NCI-H1436 treated with DMSO at 0.1 percent for 48 hours (cell line): Measurements from ENCODE around the gene GABARAPL2.

Source experiments
- DNase-seq: peaks from one replicate; lab custom pipeline; 2025; lab: John Stamatoyannopoulos, UW

Gene GABARAPL2

GRCh38 chr16:75555213-75555706 is 10.9 kb upstream of the GABARAPL2 start:
- no peak for DNase-seq

- peak; percentile 59 for DNase-seq
Observed at GRCh38 chr16:75555707-75556430, 10.3 kb upstream of the GABARAPL2 start, which contains the start of gene TMEM231. Gene TMEM231, minus strand, starts transcription at chr16:75556252. Its CDS starts 43 bp downstream, at chr16:75556209.

DNA sequence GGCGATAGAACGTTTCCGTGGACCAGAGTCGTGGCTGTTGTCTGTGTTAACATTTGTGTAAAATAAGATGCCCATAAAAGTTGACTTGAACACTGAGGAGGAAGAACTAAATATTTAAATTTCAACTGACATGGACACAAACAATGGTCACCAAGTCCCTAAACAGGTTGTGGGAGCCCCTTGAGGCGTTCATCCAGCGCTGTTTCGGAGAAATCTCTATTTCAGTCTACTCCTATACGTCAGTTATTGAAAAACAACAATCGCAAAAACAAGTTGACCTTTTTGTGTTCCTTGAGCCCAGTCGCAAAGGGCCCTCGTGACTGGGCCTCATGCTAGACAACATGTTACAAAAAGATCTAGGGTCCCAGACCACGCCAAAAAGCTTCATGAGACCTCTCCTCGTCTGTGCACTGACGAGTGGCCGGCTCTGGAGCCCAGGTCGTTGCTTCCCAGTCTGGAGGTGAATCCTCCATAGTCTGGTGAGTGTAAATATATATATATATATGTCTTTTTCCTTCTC is 9.7 kb upstream of the GABARAPL2 start:
- DNase-seq = no peak

DNA sequence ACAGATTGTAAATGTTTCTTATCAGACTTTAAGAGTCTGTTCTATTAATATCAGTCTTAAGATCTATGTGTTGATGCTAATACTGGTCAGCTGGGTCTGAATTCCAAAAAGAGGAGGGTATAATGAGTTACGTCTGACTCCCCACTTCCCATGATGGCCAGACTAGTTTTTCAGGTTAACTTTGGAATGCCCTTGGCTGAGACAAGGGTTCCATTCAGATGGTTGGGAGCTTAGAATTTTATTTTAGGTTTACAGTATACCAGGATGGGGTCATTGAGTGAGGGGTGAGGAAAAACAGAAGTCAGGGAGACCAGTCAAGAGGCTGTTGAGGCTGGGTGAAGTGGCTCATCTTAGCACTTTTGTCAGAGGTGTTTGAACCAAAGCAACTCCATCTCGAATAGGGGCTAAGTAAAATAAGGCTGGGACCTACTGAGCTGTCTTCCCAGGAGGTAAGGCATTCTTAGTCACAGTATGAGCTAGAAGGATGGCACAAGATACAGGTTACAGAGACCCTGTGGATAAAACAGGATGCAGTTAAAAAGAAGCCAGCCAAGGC is 7.3 kb upstream of the GABARAPL2 start:
- no peak for DNase-seq

DNA sequence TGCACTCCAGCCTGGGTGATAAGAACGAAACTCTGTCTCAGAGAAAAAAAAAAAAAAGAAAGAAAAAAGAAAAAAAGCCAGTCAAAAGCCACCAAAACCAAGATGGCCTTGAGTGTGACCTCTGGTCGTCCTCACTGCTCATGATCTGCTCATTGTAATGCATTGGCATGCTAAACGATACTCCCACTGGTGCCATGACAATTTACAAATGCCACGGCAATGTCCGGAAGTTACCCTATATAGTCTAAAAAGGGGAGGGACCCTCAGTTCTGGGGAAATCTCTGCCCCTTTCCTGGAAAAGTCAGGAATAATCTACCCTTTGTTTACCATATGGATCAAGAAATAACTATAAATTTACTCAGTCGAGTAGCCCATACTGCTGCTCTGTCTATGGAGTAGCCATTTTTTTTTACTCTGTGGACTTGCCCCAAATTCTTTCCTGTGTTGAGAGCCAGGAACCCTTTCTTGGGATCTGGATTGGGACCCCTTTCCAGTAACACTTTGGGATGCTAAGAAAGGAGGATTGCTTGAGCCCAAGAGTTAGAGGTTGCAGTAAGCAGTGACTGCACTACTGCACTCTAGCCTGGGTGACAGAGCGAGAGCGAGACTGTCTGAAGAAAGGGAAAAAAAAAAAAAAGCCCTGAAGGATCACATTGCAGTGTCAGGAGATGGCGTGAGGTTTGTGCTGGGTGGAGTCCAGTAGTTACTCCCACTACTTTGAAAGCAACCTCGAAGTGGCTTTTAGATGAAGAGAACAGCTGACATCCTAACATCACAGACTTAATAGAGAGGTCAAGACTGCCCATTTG is 6.4 kb upstream of the GABARAPL2 start:
- no peak for DNase-seq

GRCh38 chr16:75565640-75566039 is 539 bp upstream of the GABARAPL2 start:
- no peak for DNase-seq

DNA sequence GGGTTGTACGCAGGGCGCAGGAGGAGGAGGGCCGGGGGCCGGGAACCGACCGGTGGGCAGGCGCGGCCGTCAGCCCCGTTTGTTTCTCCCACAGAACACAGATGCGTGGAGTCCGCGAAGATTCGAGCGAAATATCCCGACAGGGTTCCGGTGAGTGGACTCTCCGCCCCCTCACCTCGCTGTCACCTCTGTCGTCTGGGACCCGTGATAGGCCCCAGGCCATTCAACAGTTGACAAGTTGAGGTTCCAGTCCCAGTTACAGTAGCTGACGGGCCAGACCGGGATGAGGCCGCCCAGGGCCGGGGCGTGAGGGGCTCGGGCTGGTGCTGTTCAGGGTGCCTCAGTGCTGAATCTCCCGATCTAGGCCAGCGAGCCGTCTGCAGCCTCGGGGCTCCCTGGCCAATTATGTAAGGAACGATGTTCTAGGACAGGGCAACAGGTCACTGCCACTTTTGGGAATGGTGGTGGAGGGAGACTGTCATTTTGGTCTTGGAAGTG is 628 bp downstream of the GABARAPL2 start:
- no peak for DNase-seq

GRCh38 chr16:75567911-75568310 is 1.7 kb downstream of the GABARAPL2 start:
- no peak for DNase-seq

GRCh38 chr16:75570396-75571065 is 4.4 kb downstream of the GABARAPL2 start:
- no peak for DNase-seq

- DNase-seq = no peak
Observed at GRCh38 chr16:75572864-75573542, 6.8 kb downstream of the GABARAPL2 start.

GRCh38 chr16:75573955-75574354 is 7.8 kb downstream of the GABARAPL2 start:
- DNase-seq = no peak

- DNase-seq = no peak
Observed at GRCh38 chr16:75575958-75576357, 9.8 kb downstream of the GABARAPL2 start.

GRCh38 chr16:75576384-75576811 is 10.2 kb downstream of the GABARAPL2 start:
- DNase-seq = no peak

- no peak for DNase-seq
Observed at GRCh38 chr16:75578212-75578611, 12.0 kb downstream of the GABARAPL2 start.

- no peak for DNase-seq
Observed at GRCh38 chr16:75578725-75579124, 12.5 kb downstream of the GABARAPL2 start.

GRCh38 chr16:75579281-75579834 is 13.2 kb downstream of the GABARAPL2 start:
- DNase-seq = no peak

DNA sequence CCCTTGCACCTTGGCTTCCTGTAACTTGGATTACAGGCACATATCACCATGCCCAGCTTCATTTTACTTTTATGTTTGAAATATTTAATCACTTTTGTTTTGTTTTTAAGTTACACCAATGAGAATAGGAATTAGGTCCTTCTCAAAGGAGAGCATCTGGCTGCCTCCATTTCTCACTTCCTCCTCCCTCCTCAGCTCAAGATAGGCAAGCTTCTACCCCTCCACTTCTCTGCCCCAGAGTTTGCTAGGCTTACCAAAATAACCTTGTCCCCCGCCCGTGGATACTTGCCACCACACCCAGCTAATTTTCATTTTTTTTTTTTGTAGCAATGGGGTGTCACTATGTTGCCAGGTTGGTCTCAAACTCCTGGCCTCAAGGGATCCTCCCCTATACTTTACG is 17.9 kb downstream of the GABARAPL2 start:
- no peak for DNase-seq

- no peak for DNase-seq
Observed at GRCh38 chr16:75588716-75589115, 22.5 kb downstream of the GABARAPL2 start.

- DNase-seq = no peak
Observed at GRCh38 chr16:75589306-75589705, 23.1 kb downstream of the GABARAPL2 start.

GRCh38 chr16:75590920-75591843 is 25.0 kb downstream of the GABARAPL2 start:
- no peak for DNase-seq
